ENCODE results near the gene CACNB3.

Gene CACNB3

GRCh38 chr12:48817873-48818830 lies at the start of gene CACNB3:
Gene CACNB3 (plus strand): TSS chr12:48818496. CDS start chr12:48818930, 434 bp downstream.
- peak; percentile 76 for DNase-seq (ENCODE audit: low spot score)

- DNase-seq (ENCODE audit: low spot score) = no peak
These were observed 49.6 kb upstream of the CACNB3 start for GRCh38 chr12:48768736-48769135.

DNA sequence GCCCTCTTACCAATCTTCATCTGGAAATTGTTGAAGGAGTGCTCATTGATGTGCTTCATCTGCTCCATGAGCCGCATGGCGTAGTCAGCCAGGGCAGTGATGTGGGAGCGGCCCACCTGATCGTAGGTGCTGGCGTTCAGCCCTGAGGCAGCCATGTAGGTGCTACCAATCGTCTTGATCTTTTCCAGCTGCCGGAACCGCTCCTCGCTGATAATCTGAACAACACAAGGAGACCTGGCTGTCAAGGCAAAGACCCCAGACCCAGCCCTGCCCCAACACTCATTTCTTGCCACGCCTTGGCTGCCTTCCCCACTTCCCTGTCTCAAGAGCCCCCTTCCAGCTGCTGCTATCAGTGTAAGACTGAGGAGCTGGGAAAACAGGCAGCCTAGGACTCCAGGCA lies 47.5 kb upstream of the CACNB3 start:
- DNase-seq (ENCODE audit: low spot score) = no peak

- no peak for DNase-seq (ENCODE audit: low spot score)
These were observed 46.6 kb upstream of the CACNB3 start for GRCh38 chr12:48771588-48772112.

- DNase-seq (ENCODE audit: low spot score) = no peak
These were observed 44.6 kb upstream of the CACNB3 start for GRCh38 chr12:48773686-48774085.

DNA sequence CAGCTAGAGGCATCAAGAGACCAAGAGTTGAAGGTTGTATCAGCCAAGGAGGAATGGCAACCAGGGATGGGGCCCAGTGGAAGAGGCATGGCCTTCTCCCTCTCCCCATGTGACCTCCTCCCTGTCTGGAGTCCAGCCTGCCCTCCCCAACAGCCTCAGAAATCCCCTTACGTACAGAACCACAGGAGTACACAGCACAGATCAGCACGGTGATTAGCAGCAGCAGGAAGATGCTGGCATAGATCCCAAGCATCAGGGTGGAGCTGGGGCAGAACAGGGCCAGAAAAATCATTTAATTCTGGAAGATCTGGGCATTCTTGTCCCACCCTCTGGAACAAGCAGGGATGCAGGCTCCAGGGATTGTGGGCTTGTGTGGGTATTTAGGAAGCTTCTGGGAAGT lies 43.8 kb upstream of the CACNB3 start:
- no peak for DNase-seq (ENCODE audit: low spot score)

DNA sequence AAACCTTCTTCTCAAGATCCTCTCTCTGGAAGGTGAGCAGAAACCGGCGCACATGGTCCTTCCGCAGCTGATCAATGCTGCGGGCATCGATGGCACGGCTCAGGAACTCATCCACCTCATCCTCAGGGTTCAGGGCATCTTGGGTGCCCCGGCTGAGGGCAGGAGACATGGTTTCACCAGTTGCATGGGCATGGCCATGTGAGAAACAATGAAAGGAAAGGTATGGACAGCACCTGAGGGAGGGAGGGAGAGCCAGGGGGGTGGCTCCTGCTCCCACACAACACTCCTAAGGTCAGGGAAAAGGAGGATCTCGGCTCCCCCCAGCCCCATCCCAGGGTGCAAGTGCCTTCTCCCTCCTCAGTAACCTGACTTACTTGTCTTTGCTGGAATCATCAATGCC lies 43.0 kb upstream of the CACNB3 start:
- no peak for DNase-seq (ENCODE audit: low spot score)

DNA sequence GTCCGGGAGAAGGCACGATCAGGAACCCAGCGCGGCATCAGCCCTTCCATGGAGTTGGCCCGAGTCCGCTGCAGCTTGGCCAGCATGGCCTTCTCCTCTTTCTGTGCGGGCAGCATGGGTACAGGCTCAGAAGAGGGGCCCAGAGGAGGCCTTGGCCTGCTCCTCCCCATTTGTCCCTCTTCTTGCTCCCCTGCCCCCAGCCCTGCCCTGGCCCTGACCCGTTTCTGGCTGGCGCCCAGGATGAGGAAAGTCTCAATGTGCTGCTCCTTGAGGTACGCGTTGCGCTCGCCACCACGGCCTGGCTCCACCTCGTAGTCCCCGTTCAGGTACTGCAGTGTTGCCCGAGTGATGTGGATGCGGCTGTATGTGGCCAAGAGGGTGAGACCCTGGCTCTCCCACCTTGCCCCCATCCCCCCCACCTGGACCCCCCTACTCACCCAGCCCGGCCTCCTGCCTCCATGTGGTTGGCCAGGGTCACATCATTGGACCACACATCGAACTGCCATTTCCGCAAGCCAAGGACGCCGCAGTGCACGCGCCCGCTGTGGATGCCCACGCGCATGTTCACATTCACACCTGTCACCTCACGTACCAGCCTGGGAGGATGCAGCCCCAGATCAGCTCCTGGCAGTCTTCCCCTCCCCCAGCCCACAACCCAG lies 42.2 kb upstream of the CACNB3 start:
- DNase-seq (ENCODE audit: low spot score) = no peak

DNA sequence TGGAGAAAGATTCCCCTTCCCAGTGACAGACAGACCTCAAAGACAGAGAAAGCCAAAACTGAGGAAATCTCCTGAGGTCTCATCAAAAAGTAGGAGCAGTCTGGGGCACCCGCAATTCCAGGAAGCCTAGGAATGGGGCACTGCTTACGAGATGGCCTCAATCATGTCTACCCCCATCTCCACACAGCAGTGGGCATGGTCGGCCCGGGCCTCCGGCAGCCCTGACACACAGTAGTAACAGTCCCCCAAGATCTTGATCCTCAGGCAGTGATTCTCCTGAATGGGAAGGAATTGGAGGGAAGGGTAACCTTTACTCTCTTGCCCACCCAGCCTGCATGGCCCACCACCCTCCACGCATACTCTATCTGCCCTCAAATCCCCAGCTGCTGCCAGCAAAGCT lies 41.3 kb upstream of the CACNB3 start:
- no peak for DNase-seq (ENCODE audit: low spot score)

- no peak for DNase-seq (ENCODE audit: low spot score)
These were observed 40.5 kb upstream of the CACNB3 start for GRCh38 chr12:48777501-48778400.

- DNase-seq (ENCODE audit: low spot score) = no peak
These were observed 38.4 kb upstream of the CACNB3 start for GRCh38 chr12:48779869-48780268.

DNA sequence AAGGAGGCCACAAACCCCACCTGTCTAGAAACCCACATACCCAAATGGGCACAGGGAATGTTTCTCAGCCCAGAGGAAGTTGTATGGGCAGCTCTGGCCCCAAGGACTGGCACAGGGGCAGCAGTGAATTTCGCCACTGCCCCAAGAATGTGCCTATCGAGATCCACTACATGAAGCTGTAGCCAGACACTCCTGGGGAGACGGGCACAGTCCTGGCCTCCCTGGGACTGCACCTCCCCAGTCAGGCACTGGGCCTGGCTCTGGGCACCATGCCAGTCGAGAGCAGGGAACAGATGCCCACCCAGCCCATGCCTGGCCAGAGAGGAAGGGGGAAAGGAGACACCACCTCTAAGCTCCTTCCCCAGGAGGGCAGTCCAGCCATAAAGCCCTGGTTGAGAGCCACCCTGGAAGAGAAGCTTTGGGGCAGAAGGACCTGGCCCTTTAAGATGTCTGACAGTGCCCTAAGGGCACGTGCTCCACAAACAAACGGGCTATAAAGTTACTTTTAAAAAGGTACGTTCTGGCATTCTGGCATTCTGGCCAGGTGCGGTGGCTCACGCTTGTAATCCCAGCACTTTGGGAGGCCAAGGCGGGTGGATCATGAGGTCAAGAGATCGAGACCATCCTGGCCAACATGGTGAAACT lies 37.8 kb upstream of the CACNB3 start:
- no peak for DNase-seq (ENCODE audit: low spot score)

DNA sequence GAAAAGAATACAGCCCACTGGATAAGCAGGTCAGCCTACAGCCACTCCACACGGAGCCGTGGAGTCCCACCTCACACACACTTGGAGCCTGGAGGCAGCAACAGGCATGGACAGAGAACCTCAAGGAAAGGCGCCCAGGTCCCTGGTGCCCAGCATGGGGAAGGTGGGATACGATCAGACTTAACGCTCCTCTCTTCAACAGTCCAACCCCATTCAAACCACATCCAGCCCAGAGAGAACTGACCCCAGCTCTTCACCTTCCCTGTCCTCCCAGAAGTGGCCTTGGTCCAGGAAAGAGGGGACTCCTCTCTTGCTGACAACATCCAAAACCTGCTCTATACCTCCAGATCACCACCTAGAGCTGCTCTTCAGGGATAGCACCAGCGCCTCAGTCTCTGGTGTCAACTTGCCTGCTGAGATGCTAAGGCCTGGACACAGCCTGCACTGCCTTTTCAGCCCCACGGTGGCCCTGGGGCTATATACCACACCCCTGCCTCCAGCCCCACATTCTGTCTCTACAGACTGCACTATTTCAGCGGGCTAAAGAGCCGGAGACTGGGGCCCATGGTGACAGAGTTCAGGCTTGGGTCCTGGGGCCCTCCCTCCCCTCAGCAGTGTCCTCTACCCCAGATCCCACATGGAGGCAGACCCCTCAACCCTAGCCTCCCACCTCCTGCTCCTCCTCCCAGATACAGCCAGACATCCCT lies 36.4 kb upstream of the CACNB3 start:
- DNase-seq (ENCODE audit: low spot score) = no peak

- DNase-seq (ENCODE audit: low spot score) = no peak
These were observed 35.6 kb upstream of the CACNB3 start for GRCh38 chr12:48782457-48783395.

- no peak for DNase-seq (ENCODE audit: low spot score)
These were observed 34.9 kb upstream of the CACNB3 start for GRCh38 chr12:48783432-48783831.

DNA sequence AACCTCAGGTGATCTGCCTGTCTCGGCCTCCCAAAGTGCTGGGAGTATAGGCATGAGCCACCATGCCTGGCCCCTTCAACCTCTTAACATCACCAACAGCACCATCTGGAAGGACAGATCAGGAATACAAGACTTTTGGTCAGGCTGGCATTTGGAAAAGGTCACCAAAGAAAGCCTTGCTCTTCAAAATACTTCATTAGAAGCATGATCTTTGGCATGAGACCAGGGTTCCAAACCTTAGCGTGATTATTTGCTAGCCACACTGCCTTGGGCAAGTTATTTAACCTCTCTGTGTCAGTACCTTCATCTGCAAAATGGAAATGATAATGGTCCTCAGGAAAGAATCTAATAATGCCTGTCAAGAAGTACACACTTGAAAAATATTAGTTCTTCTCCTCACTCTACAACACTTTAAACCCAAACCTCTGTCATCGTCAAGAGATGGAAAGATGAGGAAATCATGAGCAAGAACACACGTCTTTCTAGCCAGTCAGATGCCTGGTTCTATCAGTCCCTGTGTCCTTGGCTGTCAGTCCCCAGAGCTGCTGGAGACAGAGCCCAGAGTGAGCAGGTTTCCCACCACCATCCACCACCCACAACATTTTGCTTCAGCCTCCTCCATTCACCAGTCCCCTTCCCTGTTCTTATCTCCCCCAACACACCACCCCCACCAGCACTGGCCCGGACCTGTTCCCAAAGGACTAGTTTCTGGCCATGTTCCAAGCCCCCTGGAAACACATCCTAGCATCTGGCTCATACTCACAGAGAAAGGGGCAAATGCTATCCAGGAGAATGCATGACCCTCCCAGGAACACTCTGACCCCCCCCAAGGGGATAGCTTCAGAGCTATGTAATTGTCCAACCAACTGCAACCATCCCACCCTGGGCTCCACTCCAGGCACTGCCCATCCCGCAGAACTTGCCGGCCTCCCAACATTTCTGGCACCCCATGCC lies 31.4 kb upstream of the CACNB3 start:
- no peak for DNase-seq (ENCODE audit: low spot score)

GRCh38 chr12:48787791-48788523 lies 30.3 kb upstream of the CACNB3 start:
- no peak for DNase-seq (ENCODE audit: low spot score)

DNA sequence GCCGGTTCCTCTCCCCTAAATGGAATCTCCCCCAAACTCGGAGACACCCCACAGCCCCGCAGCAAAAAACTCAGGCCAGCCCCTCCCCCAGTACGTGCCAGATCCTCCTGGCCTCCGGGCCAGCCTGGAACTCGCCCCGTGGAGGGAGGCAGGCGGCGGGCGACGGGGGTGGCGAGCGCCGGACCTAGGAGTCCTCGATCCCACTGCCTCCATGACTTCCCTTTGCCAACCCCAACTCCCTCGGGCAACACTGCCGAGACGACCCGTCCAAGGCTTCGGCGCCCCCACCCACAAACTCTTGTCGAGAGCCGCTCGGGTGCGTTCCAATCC lies 29.8 kb upstream of the CACNB3 start:
- no peak for DNase-seq (ENCODE audit: low spot score)
